ENCODE measurements around the gene PFKFB4. TPM values are rescaled to one million over a fixed set of nuclear protein-coding genes. Genes with fewer than 3 reads are reported as not detected.

The PFKFB4 gene
- total and polyA plus RNA-seq, 2 of the 4 experiments (the other 2 are of a cell fraction): 16.9 to 17.0 TPM

- no peaks in the 10 kb centered on the region; a peak in 1 of 4 replicates for H3K79me1 ChIP-seq (ENCODE audit: low read depth in 1 of 2, low read length in 2 of 2)
- H2AK5ac ChIP-seq (ENCODE audit: low read depth, low read length): no peak overlapping the region
- H3K18ac ChIP-seq (ENCODE audit: low read depth, low read length): no peak overlapping the region
- H4K20me1 ChIP-seq (ENCODE audit: insufficient read depth, low read length): no peaks in the 10 kb centered on the region
- H2AFZ ChIP-seq (replicated peaks; ENCODE audit: low read length, poor library complexity): no peak overlapping the region
- POLR2A ChIA-PET (ENCODE audit: unreplicated experiment): no interaction called here
- no peaks in the 10 kb centered on the region for H3K4me1 ChIP-seq (ENCODE audit: control insufficient read depth, insufficient read depth, low read length)
- dilution Hi-C loops (cut with HindIII; ENCODE audit: low sequenced_read_pairs, unreplicated experiment) (no loop called here), in situ Hi-C loops (cut with MboI; ENCODE audit: low sequenced_read_pairs) (no loop called here), intact Hi-C loops (cut with micrococcal nuclease) (no loop called here)
- no peak overlapping the region for H3K4me3 ChIP-seq (ENCODE audit: insufficient read depth, low read depth, low read length)
- H3K4me2 ChIP-seq (ENCODE audit: low read depth, low read length): no peak overlapping the region
- H3K56ac ChIP-seq (ENCODE audit: extremely low read depth, insufficient read depth, low read length): no peak overlapping the region
- H4K91ac ChIP-seq (ENCODE audit: insufficient read depth, low read depth, low read length): no peak overlapping the region
- no peak for TF ChIP-seq MXI1 (IDR thresholded peaks at IDR 0.05; ENCODE audit: borderline replicate concordance, low read depth, low read length)
- TF ChIP-seq CHD1 (IDR thresholded peaks at IDR 0.05; ENCODE audit: low read depth, low read length): no peak
- TF ChIP-seq SMC3 (IDR thresholded peaks at IDR 0.05; ENCODE audit: low read depth, low read length): no peak
- no peak for TF ChIP-seq MAZ (IDR thresholded peaks at IDR 0.05; ENCODE audit: borderline replicate concordance, low read depth, low read length)
- no peak for TF ChIP-seq RAD21 (IDR thresholded peaks at IDR 0.05; ENCODE audit: low read length)
- TF ChIP-seq RFX5 (IDR thresholded peaks at IDR 0.05; ENCODE audit: low read depth, low read length): no peak
- TF ChIP-seq, protein P1, sequence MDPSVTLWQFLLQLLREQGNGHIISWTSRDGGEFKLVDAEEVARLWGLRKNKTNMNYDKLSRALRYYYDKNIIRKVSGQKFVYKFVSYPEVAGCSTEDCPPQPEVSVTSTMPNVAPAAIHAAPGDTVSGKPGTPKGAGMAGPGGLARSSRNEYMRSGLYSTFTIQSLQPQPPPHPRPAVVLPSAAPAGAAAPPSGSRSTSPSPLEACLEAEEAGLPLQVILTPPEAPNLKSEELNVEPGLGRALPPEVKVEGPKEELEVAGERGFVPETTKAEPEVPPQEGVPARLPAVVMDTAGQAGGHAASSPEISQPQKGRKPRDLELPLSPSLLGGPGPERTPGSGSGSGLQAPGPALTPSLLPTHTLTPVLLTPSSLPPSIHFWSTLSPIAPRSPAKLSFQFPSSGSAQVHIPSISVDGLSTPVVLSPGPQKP (IDR thresholded peaks at IDR 0.05; ENCODE audit: borderline replicate concordance, low read depth, low read length): no peak
- TF ChIP-seq BHLHE40 (IDR thresholded peaks at IDR 0.05; ENCODE audit: low read depth, low read length): no peak
- TF ChIP-seq POLR2A (IDR thresholded peaks at IDR 0.05; ENCODE audit: low read depth, low read length): no peak
- no peak for ATAC-seq (ENCODE audit: low read depth)
- no peak overlapping the region for H2BK15ac ChIP-seq (ENCODE audit: low read depth, low read length)
- no peak overlapping the region for H2BK120ac ChIP-seq (ENCODE audit: low read depth, low read length)
- no peak overlapping the region for H3K27ac ChIP-seq (ENCODE audit: insufficient read depth, low read length)
- no peaks in the 10 kb centered on the region; the same call in 1 of the 2 replicates for H3K9me3 ChIP-seq (ENCODE audit: control insufficient read depth, insufficient read depth, low read length)
- no peak overlapping the region for H4K8ac ChIP-seq (ENCODE audit: low read depth in 2 of 2, low read length in 2 of 2)
- no peak overlapping the region for H3K4ac ChIP-seq (ENCODE audit: low read depth, low read length)
- peaks cover 6% of the 10 kb centered on the region for H3K36me3 ChIP-seq (ENCODE audit: control insufficient read depth, insufficient read depth, low read length)
- no peak overlapping the region for H2BK5ac ChIP-seq (ENCODE audit: low read depth, low read length, poor library complexity, severe bottlenecking)
- no peaks in the 10 kb centered on the region for H3K27me3 ChIP-seq (ENCODE audit: control insufficient read depth, insufficient read depth, low read length)
- no peak overlapping the region for H2AK9ac ChIP-seq (replicated peaks; ENCODE audit: low read depth, low read length, poor library complexity)
- H3K23ac ChIP-seq (ENCODE audit: low read depth, low read length): no peak overlapping the region
- CTCF ChIA-PET: no interaction called here
- WGBS, 2 experiments (ENCODE audit: extremely low coverage in 2 of 2, insufficient read length in 1 of 2): no CpG with 5 or more reads among the region's 3 CpGs
- no peak overlapping the region for H4K5ac ChIP-seq (ENCODE audit: low read depth, low read length)
- H2BK20ac ChIP-seq (ENCODE audit: low read depth, low read length): no peak overlapping the region
- H3K9ac ChIP-seq (ENCODE audit: low read depth, low read length): no peak overlapping the region
- no peak for DNase-seq
- no TSS peak for BruUV-seq (replicated peaks)
- H3K9me1 ChIP-seq (ENCODE audit: insufficient read depth, low read length): no peaks in the 10 kb centered on the region
- H3K14ac ChIP-seq (replicated peaks; ENCODE audit: low read depth, low read length): no peak overlapping the region
Measured at GRCh38 chr3:48493203-48493501, 63.5 kb downstream of the PFKFB4 start.
